Endodermal cell (in vitro differentiated cells): Measurements from ENCODE around the gene GRIN2C. TPM values are rescaled to one million over a fixed set of nuclear protein-coding genes. Genes with fewer than 3 reads are reported as not detected.
A peak's percentile ranks its signal among the peaks of the same experiment; 100 is the strongest.

Experiments used
- DNase-seq: peaks from one replicate; pipeline ENCODE4 v3.0.0-alpha.2; 2017
- H3K27ac ChIP-seq: 2 replicates; pipeline ENCODE4 v1.5.1; 2013; ENCODE audit warnings: mild to moderate bottlenecking, low read depth, low read length, moderate library complexity
- H3K27me3 ChIP-seq: 2 replicates; pipeline ENCODE4 v1.6.1; 2013; ENCODE audit warnings: mild to moderate bottlenecking, low read length, moderate library complexity; ENCODE audit not compliant: insufficient read depth, control insufficient read depth, poor library complexity, severe bottlenecking
- H3K36me3 ChIP-seq: 2 replicates; pipeline ENCODE4 v1.7.0; 2013; ENCODE audit warnings: mild to moderate bottlenecking, low read length, moderate library complexity; ENCODE audit not compliant: control insufficient read depth, insufficient read depth
- H3K4me1 ChIP-seq: one replicate; pipeline ENCODE4 v1.7.0; 2013; ENCODE audit warnings: low read length; ENCODE audit not compliant: control insufficient read depth, insufficient read depth
- H3K4me3 ChIP-seq: 2 replicates; pipeline ENCODE4 v1.5.1; 2013; ENCODE audit warnings: mild to moderate bottlenecking, low read length, moderate library complexity
- H3K9ac ChIP-seq: 2 replicates; pipeline ENCODE4 v1.6.1; 2013; ENCODE audit warnings: mild to moderate bottlenecking, low read length, moderate library complexity; ENCODE audit not compliant: poor library complexity, severe bottlenecking; ENCODE audit errors: extremely low read depth
- H3K9me3 ChIP-seq: 2 replicates; pipeline ENCODE4 v1.6.1; 2013; ENCODE audit warnings: mild to moderate bottlenecking, low read length, moderate library complexity; ENCODE audit not compliant: control insufficient read depth
- H3K27ac Mint-ChIP-seq: 2 replicates; pipeline ENCODE4 v1.8.0; 2020; ENCODE audit warnings: mixed read lengths
- H3K27me3 Mint-ChIP-seq: 2 replicates; pipeline ENCODE4 v1.8.0; 2021; ENCODE audit warnings: mild to moderate bottlenecking, mixed read lengths; ENCODE audit not compliant: insufficient read depth
- H3K36me3 Mint-ChIP-seq: 2 replicates; pipeline ENCODE4 v1.8.0; 2020; ENCODE audit warnings: low read depth, mixed read lengths
- H3K4me1 Mint-ChIP-seq: 2 replicates; pipeline ENCODE4 v1.8.0; 2020; ENCODE audit warnings: mixed read lengths
- H3K4me3 Mint-ChIP-seq: 2 replicates; pipeline ENCODE4 v1.8.0; 2020; ENCODE audit warnings: mild to moderate bottlenecking, moderate library complexity, mixed read lengths
- H3K9me3 Mint-ChIP-seq: 2 replicates; pipeline ENCODE4 v1.8.0; 2020; ENCODE audit warnings: mild to moderate bottlenecking, mixed read lengths
- WGBS, 2 experiments: methylation state at CpG; one replicate each; pipeline versions ENCODE4 v1.1.5 to v1.1.7; 2013; ENCODE audit warnings: missing lambda C conversion rate in 2 of 2, mixed read lengths in 1 of 2; ENCODE audit not compliant: insufficient coverage in 1 of 2, insufficient read length in 1 of 2; 5-methylcytosine and 5-hydroxymethylcytosine counted together
- total RNA-seq, 2 donors: library from RNA; stranded (reverse); fragmentation: NEBNext Ultra II Directional in 1 of 2; extraction: Animal tissue kit (Norgen Biotek cat#: 25700) in 1 of 2; gene quantifications; 2 replicates in 1 of 2; 3 replicates in 1 of 2; pipeline ENCODE4 v1.2.1, GENCODE V29; 2021
- TF ChIP-seq, protein P1 (sequence below): fragments of 200-600 bp; sonication (generic); conservative IDR thresholded peaks from 2 replicates; pipeline ENCODE4 v1.5.0; 2021; ENCODE audit warnings: antibody characterized with exemption, mild to moderate bottlenecking

Gene GRIN2C
- total RNA-seq, 2 donors from 2014 or later = 0.24 to 0.31 TPM

DNA sequence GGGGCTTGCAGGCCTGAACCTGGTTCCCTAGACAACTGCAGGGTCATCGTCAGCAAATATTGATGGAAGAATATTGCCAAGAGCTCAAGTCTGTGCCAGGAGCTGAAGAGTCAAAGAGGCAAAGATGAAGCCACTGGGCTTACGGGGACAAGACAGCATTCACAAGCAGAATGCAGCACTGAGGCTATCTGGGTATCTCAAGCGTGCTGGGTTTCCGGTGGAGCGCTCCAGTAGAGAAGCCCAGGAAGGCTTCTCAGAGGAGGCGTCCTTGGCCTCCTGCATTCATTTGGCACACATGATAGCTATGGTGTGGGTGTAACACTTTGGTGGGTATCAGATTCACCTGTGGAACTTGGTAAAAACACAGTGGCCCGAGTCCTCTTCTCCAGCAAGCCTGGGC, 30.9 kb upstream of the GRIN2C start:
- 93 to 100% methylated on average over 5 to 7 of the region's 7 CpGs for WGBS, 2 experiments
- Histone ChIP-seq H3K9ac (no peak overlapping the region), H3K27ac (no peak overlapping the region), H3K27me3 (peaks cover 47% of the 10 kb centered on the region), H3K4me1 (no peaks in the 10 kb centered on the region), H3K9me3 (no peaks in the 10 kb centered on the region), H3K36me3 (no peaks in the 10 kb centered on the region), H3K4me3 (no peak overlapping the region)
- Mint-ChIP-seq H3K9me3 (no peaks in the 10 kb centered on the region), H3K4me3 (no peak overlapping the region), H3K4me1 (peaks cover 8% of the 10 kb centered on the region), H3K36me3 (no peaks in the 10 kb centered on the region), H3K27me3 (peaks cover 51% of the 10 kb centered on the region), H3K27ac (no peak overlapping the region)
- TF ChIP-seq, protein P1, sequence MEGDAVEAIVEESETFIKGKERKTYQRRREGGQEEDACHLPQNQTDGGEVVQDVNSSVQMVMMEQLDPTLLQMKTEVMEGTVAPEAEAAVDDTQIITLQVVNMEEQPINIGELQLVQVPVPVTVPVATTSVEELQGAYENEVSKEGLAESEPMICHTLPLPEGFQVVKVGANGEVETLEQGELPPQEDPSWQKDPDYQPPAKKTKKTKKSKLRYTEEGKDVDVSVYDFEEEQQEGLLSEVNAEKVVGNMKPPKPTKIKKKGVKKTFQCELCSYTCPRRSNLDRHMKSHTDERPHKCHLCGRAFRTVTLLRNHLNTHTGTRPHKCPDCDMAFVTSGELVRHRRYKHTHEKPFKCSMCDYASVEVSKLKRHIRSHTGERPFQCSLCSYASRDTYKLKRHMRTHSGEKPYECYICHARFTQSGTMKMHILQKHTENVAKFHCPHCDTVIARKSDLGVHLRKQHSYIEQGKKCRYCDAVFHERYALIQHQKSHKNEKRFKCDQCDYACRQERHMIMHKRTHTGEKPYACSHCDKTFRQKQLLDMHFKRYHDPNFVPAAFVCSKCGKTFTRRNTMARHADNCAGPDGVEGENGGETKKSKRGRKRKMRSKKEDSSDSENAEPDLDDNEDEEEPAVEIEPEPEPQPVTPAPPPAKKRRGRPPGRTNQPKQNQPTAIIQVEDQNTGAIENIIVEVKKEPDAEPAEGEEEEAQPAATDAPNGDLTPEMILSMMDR = no peak
- DNase-seq = no peak

DNA sequence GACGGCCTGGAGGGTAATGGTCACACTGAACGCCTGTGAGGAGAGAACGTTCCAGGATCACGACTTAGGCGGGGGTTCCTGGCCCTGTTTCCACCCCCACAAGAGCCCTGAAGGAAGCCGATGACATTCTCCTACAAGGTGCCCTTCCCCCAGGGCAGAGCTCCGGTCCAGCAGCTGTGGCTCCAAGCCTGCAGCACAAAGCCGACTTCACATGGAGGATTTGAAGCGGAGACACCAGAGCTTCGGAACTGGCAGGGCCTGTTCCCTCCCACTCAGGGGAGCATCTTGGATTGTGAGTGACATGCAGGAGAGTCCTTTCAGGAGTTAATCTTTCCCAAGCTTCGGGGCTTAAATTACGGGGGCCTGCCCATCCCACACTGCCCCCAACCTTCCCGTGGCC, 28.8 kb upstream of the GRIN2C start:
- H3K9me3 Mint-ChIP-seq = no peaks in the 10 kb centered on the region
- peaks cover 27% of the 10 kb centered on the region for H3K27me3 ChIP-seq
- H3K4me1 Mint-ChIP-seq = no peaks in the 10 kb centered on the region
- WGBS, 2 experiments = 83 to 84% methylated on average over 10 to 13 of the region's 13 CpGs
- no peaks in the 10 kb centered on the region for H3K4me1 ChIP-seq
- H3K36me3 Mint-ChIP-seq = no peaks in the 10 kb centered on the region
- no peak overlapping the region for H3K4me3 ChIP-seq
- TF ChIP-seq, protein P1 = no peak
- no peak overlapping the region for H3K27ac ChIP-seq
- peaks cover 34% of the 10 kb centered on the region for H3K27me3 Mint-ChIP-seq
- H3K36me3 ChIP-seq = no peaks in the 10 kb centered on the region
- no peak for DNase-seq
- no peak overlapping the region for H3K27ac Mint-ChIP-seq
- no peaks in the 10 kb centered on the region for H3K9me3 ChIP-seq
- H3K9ac ChIP-seq = no peak overlapping the region
- H3K4me3 Mint-ChIP-seq = no peak overlapping the region

DNA sequence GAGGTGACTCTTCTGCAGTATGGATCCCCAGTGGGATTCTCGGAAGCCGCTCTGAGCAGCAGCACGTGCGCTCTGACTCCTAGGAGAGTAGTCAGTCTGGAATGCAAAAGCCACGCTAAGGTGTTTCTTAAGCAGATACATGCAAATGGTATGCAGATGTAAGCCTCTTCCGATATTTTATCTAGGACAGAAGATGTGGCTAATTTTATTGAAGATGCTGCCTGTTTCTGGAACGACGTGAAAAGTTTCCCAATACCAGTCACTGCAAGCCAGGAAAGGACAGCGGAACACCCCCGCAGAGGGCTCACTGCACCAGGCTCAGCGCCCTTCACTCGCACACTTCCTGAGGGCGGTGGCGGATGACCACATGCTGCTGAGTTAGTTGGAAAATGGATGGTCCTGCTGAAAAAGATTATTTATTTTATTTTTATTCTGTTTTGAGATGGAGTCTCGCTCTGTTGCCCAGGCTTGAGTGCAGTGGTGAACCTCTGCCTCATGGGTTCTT, 23.6 kb upstream of the GRIN2C start:
- TF ChIP-seq, protein P1 = no peak
- Mint-ChIP-seq H3K9me3 (no peaks in the 10 kb centered on the region), H3K36me3 (no peaks in the 10 kb centered on the region), H3K27me3 (peaks cover 20% of the 10 kb centered on the region), H3K4me3 (no peak overlapping the region), H3K27ac (no peak overlapping the region), H3K4me1 (no peaks in the 10 kb centered on the region)
- Histone ChIP-seq H3K4me1 (no peaks in the 10 kb centered on the region), H3K27ac (no peak overlapping the region), H3K9ac (no peak overlapping the region), H3K27me3 (peaks cover 7% of the 10 kb centered on the region), H3K9me3 (no peaks in the 10 kb centered on the region), H3K36me3 (no peaks in the 10 kb centered on the region), H3K4me3 (no peak overlapping the region)
- DNase-seq = peak; percentile 60
- WGBS, 2 experiments = 82 to 84% methylated on average over 12 to 15 of the region's 15 CpGs
